Breast epithelium (tissue), 3 donors: ENCODE results near the gene MSH2.
"Not testable (repeated sequence)": the region's sequence is repeated elsewhere in the genome, so short reads cannot be mapped to it uniquely, and the experiment has no call there.

ENCODE experiments used
- CTCF ChIP-seq, 3 donors: fragments of 450-650 bp; IDR thresholded peaks; one replicate each; pipeline ENCODE4 v1.5.1; 2016 to 2017; ENCODE audit warnings: antibody characterized with exemption in 3 of 3, mild to moderate bottlenecking in 3 of 3, moderate library complexity in 3 of 3
- POLR2A ChIP-seq: fragments of 450-650 bp; IDR thresholded peaks from one replicate; pipeline ENCODE4 v1.6.1; 2016; ENCODE audit warnings: antibody characterized with exemption, mild to moderate bottlenecking, moderate library complexity
- POLR2AphosphoS5 ChIP-seq, 3 donors: sonication (generic); formaldehyde crosslinking; IDR thresholded peaks; one replicate each; pipeline ENCODE4 v1.6.1; 2017; ENCODE audit warnings: antibody characterized with exemption in 3 of 3

- TF ChIP-seq POLR2A; POLR2AphosphoS5 (IDR thresholded peaks at IDR 0.05); CTCF (IDR thresholded peaks at IDR 0.05): not testable (repeated sequence)
Observed at GRCh38 chr2:47406649-47407330, 3.8 kb downstream of the MSH2 start.
